ENCODE data around the gene SCLY.

SCLY gene

GRCh38 chr2:238125127-238125885 lies 64.5 kb downstream of the SCLY start:
- no peak overlapping the region for H3K27ac ChIP-seq (replicated peaks; ENCODE audit: low read length)
- no peak overlapping the region for H3K4ac ChIP-seq (ENCODE audit: low read length)
- H3K4me3 ChIP-seq (ENCODE audit: low read length in 2 of 2): no peak overlapping the region
- H3K23ac ChIP-seq (ENCODE audit: low read depth, low read length, poor library complexity): no peak overlapping the region
- no peak for DNase-seq (ENCODE audit: low spot score)
- H3K14ac ChIP-seq (ENCODE audit: low read length): no peak overlapping the region
- peak overlapping the region; percentile 58 for H4K8ac ChIP-seq (ENCODE audit: low read depth, low read length)
- no CpG with 5 or more reads among the region's 20 CpGs for WGBS, 2 donors (ENCODE audit: extremely low coverage in 2 of 2, insufficient read length in 2 of 2, insufficient replicate concordance in 1 of 2)
- peak overlapping the region; percentile 63 for H2AK5ac ChIP-seq (ENCODE audit: low read depth, low read length)
- peaks cover 0 to 5% of the 10 kb centered on the region in 2 donors for H3K9me3 ChIP-seq (replicated peaks in 1 of 2; ENCODE audit: control insufficient read depth in 2 of 2, insufficient read depth in 1 of 2, low read depth in 1 of 2, low read length in 2 of 2)
- H3K36me3 ChIP-seq (replicated peaks in 1 of 2; ENCODE audit: control insufficient read depth in 2 of 2, insufficient read depth in 2 of 2, low read length in 2 of 2): peaks cover 0 to 2% of the 10 kb centered on the region in 2 donors
- no peak overlapping the region for H3K9ac ChIP-seq (ENCODE audit: low read depth, low read length, poor library complexity)
- H2BK15ac ChIP-seq (ENCODE audit: low read length): no peak overlapping the region
- H4K91ac ChIP-seq (ENCODE audit: low read depth, low read length, poor library complexity): peak overlapping the region; percentile 56
- H2AFZ ChIP-seq (ENCODE audit: low read length): no peak overlapping the region
- peak overlapping the region; percentile 91 for H3K18ac ChIP-seq (ENCODE audit: low read length)
- H2BK12ac ChIP-seq (ENCODE audit: low read length): peak overlapping the region; percentile 69
- H2BK120ac ChIP-seq (ENCODE audit: low read depth, low read length): no peak overlapping the region
- H3K4me2 ChIP-seq (ENCODE audit: insufficient read depth, low read length, poor library complexity, severe bottlenecking): no peak overlapping the region
- peaks cover 6% of the 10 kb centered on the region for H3K79me1 ChIP-seq (ENCODE audit: low read depth, low read length)
- H3K27me3 ChIP-seq (ENCODE audit: control insufficient read depth in 3 of 3, insufficient read depth in 3 of 3, low read depth in 1 of 3, low read length in 3 of 3): peaks cover 0 to 3% (median 0%) of the 10 kb centered on the region in 3 experiments
- no peak overlapping the region for H2BK5ac ChIP-seq (ENCODE audit: low read length)
- H3K4me1 ChIP-seq (ENCODE audit: control insufficient read depth in 2 of 2, insufficient read depth in 1 of 2, low read depth in 1 of 2, low read length in 2 of 2): peaks cover 4 to 11% of the 10 kb centered on the region in 2 donors

DNA sequence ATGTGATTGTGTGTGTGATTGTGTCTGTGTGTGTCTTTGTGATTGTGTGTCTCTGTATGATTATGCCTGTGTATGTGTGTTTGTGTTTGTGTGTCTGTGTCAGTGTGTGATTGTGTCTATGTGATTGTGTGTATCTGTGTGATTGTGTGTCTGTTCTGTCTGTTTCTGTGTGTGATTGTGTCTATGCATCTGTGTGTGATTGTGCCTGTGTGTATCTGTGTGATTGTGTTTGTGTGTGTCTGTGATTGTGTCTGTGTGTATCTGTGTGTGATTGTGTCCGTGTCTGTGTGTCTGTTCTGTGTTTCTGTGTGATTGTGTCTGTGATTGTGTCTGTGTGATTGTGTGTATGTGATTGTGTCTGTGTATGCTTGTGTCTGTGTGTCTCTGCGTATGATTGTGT lies 65.5 kb downstream of the SCLY start:
- H3K23ac ChIP-seq (ENCODE audit: low read depth, low read length, poor library complexity): no peak overlapping the region
- H2BK12ac ChIP-seq (ENCODE audit: low read length): peak overlapping the region; percentile 14
- no peak overlapping the region for H4K8ac ChIP-seq (ENCODE audit: low read depth, low read length)
- H3K4me1 ChIP-seq (ENCODE audit: control insufficient read depth in 2 of 2, insufficient read depth in 1 of 2, low read depth in 1 of 2, low read length in 2 of 2): peaks cover 2 to 5% of the 10 kb centered on the region in 2 donors
- H3K79me1 ChIP-seq (ENCODE audit: low read depth, low read length): peaks cover 8% of the 10 kb centered on the region
- peaks cover 0 to 5% of the 10 kb centered on the region in 2 donors for H3K9me3 ChIP-seq (replicated peaks in 1 of 2; ENCODE audit: control insufficient read depth in 2 of 2, insufficient read depth in 1 of 2, low read depth in 1 of 2, low read length in 2 of 2)
- no peak overlapping the region for H3K27ac ChIP-seq (replicated peaks; ENCODE audit: low read length)
- no peak overlapping the region for H3K9ac ChIP-seq (ENCODE audit: low read depth, low read length, poor library complexity)
- H3K27me3 ChIP-seq (ENCODE audit: control insufficient read depth in 3 of 3, insufficient read depth in 3 of 3, low read depth in 1 of 3, low read length in 3 of 3): peaks cover 0 to 3% (median 0%) of the 10 kb centered on the region in 3 experiments
- no peak overlapping the region for H2AFZ ChIP-seq (ENCODE audit: low read length)
- H3K14ac ChIP-seq (ENCODE audit: low read length): no peak overlapping the region
- H3K36me3 ChIP-seq (replicated peaks in 1 of 2; ENCODE audit: control insufficient read depth in 2 of 2, insufficient read depth in 2 of 2, low read length in 2 of 2): peaks cover 0 to 2% of the 10 kb centered on the region in 2 donors
- no peak overlapping the region for H3K4ac ChIP-seq (ENCODE audit: low read length)
- no peak overlapping the region for H2BK15ac ChIP-seq (ENCODE audit: low read length)
- no peak overlapping the region for H2AK5ac ChIP-seq (ENCODE audit: low read depth, low read length)
- no peak overlapping the region for H4K91ac ChIP-seq (ENCODE audit: low read depth, low read length, poor library complexity)
- no peak overlapping the region for H2BK120ac ChIP-seq (ENCODE audit: low read depth, low read length)
- H3K18ac ChIP-seq (ENCODE audit: low read length): no peak overlapping the region
- no peak overlapping the region for H3K4me2 ChIP-seq (ENCODE audit: insufficient read depth, low read length, poor library complexity, severe bottlenecking)
- no CpG with 5 or more reads among the region's 2 CpGs for WGBS, 2 donors (ENCODE audit: extremely low coverage in 2 of 2, insufficient read length in 2 of 2, insufficient replicate concordance in 1 of 2)
- DNase-seq (ENCODE audit: low spot score): no peak
- H2BK5ac ChIP-seq (ENCODE audit: low read length): no peak overlapping the region
- no peak overlapping the region for H3K4me3 ChIP-seq (ENCODE audit: low read length in 2 of 2)

DNA sequence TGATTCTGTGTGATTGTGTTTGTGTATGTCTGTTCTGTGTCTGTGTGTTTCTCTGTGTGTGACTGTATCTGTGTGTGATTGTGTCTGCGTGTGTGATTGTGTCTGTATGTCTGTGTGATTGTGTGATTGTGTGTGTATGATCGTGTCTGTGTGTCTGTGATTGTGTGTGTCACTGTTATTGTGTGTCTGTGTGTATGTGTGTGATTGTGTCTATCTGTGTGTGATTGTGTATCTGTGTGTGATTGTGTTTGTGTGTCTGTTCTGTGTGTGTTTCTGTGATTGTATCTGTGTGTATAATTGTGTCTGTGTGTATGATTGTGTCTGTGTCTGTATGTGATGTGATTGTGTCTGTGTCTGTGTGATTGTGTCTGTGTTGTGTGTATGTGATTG lies 66.0 kb downstream of the SCLY start:
- Histone ChIP-seq H3K79me1 (ENCODE audit: low read depth, low read length) (peaks cover 8% of the 10 kb centered on the region), H3K18ac (ENCODE audit: low read length) (no peak overlapping the region), H3K27me3 (ENCODE audit: control insufficient read depth in 3 of 3, insufficient read depth in 3 of 3, low read depth in 1 of 3, low read length in 3 of 3) (peaks cover 0 to 3% (median 0%) of the 10 kb centered on the region in 3 experiments), H3K27ac (replicated peaks; ENCODE audit: low read length) (no peak overlapping the region), H4K8ac (ENCODE audit: low read depth, low read length) (no peak overlapping the region), H2BK120ac (ENCODE audit: low read depth, low read length) (no peak overlapping the region), H2AFZ (ENCODE audit: low read length) (peak overlapping the region; percentile 81), H3K23ac (ENCODE audit: low read depth, low read length, poor library complexity) (no peak overlapping the region), H2AK5ac (ENCODE audit: low read depth, low read length) (no peak overlapping the region), H3K4me2 (ENCODE audit: insufficient read depth, low read length, poor library complexity, severe bottlenecking) (no peak overlapping the region), H4K91ac (ENCODE audit: low read depth, low read length, poor library complexity) (no peak overlapping the region), H3K9ac (ENCODE audit: low read depth, low read length, poor library complexity) (peak overlapping the region; percentile 27), H3K14ac (ENCODE audit: low read length) (no peak overlapping the region), H2BK5ac (ENCODE audit: low read length) (no peak overlapping the region), H3K4me1 (ENCODE audit: control insufficient read depth in 2 of 2, insufficient read depth in 1 of 2, low read depth in 1 of 2, low read length in 2 of 2) (peaks cover 2 to 5% of the 10 kb centered on the region in 2 donors), H3K4ac (ENCODE audit: low read length) (no peak overlapping the region), H3K4me3 (ENCODE audit: low read length in 2 of 2) (no peak overlapping the region), H3K9me3 (replicated peaks in 1 of 2; ENCODE audit: control insufficient read depth in 2 of 2, insufficient read depth in 1 of 2, low read depth in 1 of 2, low read length in 2 of 2) (peaks cover 0 to 5% of the 10 kb centered on the region in 2 donors), H2BK15ac (ENCODE audit: low read length) (no peak overlapping the region), H2BK12ac (ENCODE audit: low read length) (no peak overlapping the region), H3K36me3 (replicated peaks in 1 of 2; ENCODE audit: control insufficient read depth in 2 of 2, insufficient read depth in 2 of 2, low read length in 2 of 2) (peaks cover 0 to 2% of the 10 kb centered on the region in 2 donors)
- DNase-seq (ENCODE audit: low spot score): no peak
- WGBS, 2 donors (ENCODE audit: extremely low coverage in 2 of 2, insufficient read length in 2 of 2, insufficient replicate concordance in 1 of 2): no CpG with 5 or more reads among the region's 2 CpGs

Data from neuronal stem cell (in vitro differentiated cells).